ENCODE measurements around the gene KRT77. TPM values are rescaled to one million over a fixed set of nuclear protein-coding genes. Genes with fewer than 3 reads are reported as not detected.
"Not testable (repeated sequence)": the region's sequence is repeated elsewhere in the genome, so short reads cannot be mapped to it uniquely, and the experiment has no call there.

Gene KRT77
- total RNA-seq, 4 donors from 2014 or later, result not detected

DNA sequence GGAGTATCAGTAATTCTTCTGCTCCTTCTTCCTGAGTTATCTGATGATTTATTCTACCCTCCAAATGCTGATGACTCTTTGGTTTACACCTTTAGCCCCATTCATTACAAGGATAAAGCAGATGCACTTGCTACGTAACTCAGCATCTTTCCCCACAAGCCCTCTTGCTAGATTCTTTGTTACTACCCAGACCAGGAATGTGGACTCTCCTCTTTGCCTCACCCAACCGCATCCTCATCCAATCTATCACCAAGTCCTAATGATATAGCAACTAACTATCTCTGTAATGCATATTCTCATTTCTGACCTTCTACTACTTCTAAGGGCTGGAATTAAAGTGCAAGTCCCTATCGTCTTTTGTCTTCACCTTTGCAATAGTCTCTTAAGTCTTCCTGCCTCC lies 32.4 kb downstream of the KRT77 start:
- Histone ChIP-seq H3K27ac (no peak overlapping the region), H3K36me3 (no peaks in the 10 kb centered on the region), H3K27me3 (peaks cover 7% of the 10 kb centered on the region), H3K4me1 (no peaks in the 10 kb centered on the region), H3K9me3 (no peaks in the 10 kb centered on the region), H3K4me3 (no peak overlapping the region)
- DNase-seq, result no peak
- intact Hi-C loops (cut with DNase I; ENCODE audit: low total_unique reads), result no loop called here
- in situ Hi-C loops (cut with MboI; ENCODE audit: low pct_ligation_motif_present in 1 of 4, low pct_unique_long_range_greater_than_20kb in 1 of 4, low sequenced_read_pairs in 3 of 4), result no loop called here
- TF ChIP-seq, protein P1, sequence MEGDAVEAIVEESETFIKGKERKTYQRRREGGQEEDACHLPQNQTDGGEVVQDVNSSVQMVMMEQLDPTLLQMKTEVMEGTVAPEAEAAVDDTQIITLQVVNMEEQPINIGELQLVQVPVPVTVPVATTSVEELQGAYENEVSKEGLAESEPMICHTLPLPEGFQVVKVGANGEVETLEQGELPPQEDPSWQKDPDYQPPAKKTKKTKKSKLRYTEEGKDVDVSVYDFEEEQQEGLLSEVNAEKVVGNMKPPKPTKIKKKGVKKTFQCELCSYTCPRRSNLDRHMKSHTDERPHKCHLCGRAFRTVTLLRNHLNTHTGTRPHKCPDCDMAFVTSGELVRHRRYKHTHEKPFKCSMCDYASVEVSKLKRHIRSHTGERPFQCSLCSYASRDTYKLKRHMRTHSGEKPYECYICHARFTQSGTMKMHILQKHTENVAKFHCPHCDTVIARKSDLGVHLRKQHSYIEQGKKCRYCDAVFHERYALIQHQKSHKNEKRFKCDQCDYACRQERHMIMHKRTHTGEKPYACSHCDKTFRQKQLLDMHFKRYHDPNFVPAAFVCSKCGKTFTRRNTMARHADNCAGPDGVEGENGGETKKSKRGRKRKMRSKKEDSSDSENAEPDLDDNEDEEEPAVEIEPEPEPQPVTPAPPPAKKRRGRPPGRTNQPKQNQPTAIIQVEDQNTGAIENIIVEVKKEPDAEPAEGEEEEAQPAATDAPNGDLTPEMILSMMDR (IDR thresholded peaks at IDR 0.05), result no peak
- TF ChIP-seq POLR2AphosphoS5 (IDR thresholded peaks at IDR 0.05) (no peak), POLR2A (IDR thresholded peaks at IDR 0.05) (no peak), EP300 (IDR thresholded peaks at IDR 0.05; ENCODE audit: low read depth) (no peak)
- 92% methylated on average over 3 of the region's 3 CpGs for WGBS, 2 donors (ENCODE audit: low coverage in 1 of 2)

GRCh38 chr12:52670506-52670905 lies 32.8 kb downstream of the KRT77 start:
- in situ Hi-C loops (cut with MboI; ENCODE audit: low pct_ligation_motif_present in 1 of 4, low pct_unique_long_range_greater_than_20kb in 1 of 4, low sequenced_read_pairs in 3 of 4), result no loop called here
- intact Hi-C loops (cut with DNase I; ENCODE audit: low total_unique reads), result no loop called here
- peaks cover 9% of the 10 kb centered on the region for H3K27me3 ChIP-seq

DNA sequence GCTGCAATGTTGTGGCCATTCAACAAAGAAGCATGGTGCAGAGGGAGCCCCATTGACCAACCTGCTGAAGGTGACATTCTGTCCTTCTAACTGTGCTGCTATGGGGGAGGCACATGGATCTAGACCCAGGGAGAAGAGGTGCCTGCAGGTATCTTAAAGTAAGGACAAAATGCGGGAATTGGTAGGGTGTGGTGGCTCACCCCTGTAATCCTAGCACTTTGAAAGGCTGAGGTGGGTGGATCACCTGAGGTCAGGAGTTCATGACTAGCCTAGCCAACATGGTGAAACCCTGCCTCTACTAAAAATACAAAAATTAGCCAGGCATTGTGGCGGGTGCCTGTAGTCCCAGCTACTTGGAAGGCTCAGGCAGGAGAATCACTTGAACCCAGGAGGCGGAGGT lies 33.4 kb downstream of the KRT77 start:
- H3K4me3 ChIP-seq; intact Hi-C loops (cut with DNase I; ENCODE audit: low total_unique reads); DNase-seq; H3K9me3 ChIP-seq; in situ Hi-C loops (cut with MboI; ENCODE audit: low pct_ligation_motif_present in 1 of 4, low pct_unique_long_range_greater_than_20kb in 1 of 4, low sequenced_read_pairs in 3 of 4); H3K4me1 ChIP-seq; H3K27ac ChIP-seq; H3K36me3 ChIP-seq; H3K27me3 ChIP-seq: not testable (repeated sequence)
- 87% methylated on average over 3 of the region's 3 CpGs; no CpG with 5 or more reads in 1 of the 2 donors for WGBS, 2 donors (ENCODE audit: low coverage in 1 of 2)

More at GRCh38 chr12:52670506-52670905, 32.8 kb downstream of the KRT77 start:
- TF ChIP-seq POLR2A (IDR thresholded peaks at IDR 0.05) (no peak), EP300 (IDR thresholded peaks at IDR 0.05; ENCODE audit: low read depth) (no peak), POLR2AphosphoS5 (IDR thresholded peaks at IDR 0.05) (no peak)
- TF ChIP-seq, protein P1 (IDR thresholded peaks at IDR 0.05), result no peak
- no peak overlapping the region for H3K4me3 ChIP-seq
- DNase-seq, result no peak
- WGBS, 2 donors (ENCODE audit: low coverage in 1 of 2), result 77 to 84% methylated on average over 3 to 4 of the region's 4 CpGs
- no peaks in the 10 kb centered on the region for H3K4me1 ChIP-seq
- H3K36me3 ChIP-seq, result no peaks in the 10 kb centered on the region
- no peak overlapping the region for H3K27ac ChIP-seq
- H3K9me3 ChIP-seq, result no peaks in the 10 kb centered on the region

DNA sequence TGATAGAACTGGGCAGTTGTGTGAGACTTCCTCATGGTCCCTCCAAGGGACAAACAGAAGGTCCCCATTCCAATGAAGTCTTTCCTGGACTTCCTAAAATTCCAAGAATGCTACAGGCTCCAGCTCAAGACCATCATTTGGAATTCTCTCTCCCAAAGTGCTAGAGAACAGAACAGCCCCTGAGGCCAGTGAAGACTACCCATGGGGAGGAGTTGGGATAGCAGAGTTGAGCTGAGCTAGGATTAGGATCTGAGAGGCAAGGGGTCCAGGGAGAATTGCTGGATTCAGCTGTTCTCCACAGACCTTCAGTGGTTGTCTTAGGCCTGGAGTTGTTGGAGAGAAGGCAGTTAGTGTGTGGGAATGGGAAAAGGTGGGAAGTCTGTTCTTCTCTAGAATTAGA lies 33.9 kb downstream of the KRT77 start:
- TF ChIP-seq POLR2AphosphoS5 (IDR thresholded peaks at IDR 0.05) (no peak), POLR2A (IDR thresholded peaks at IDR 0.05) (no peak), EP300 (IDR thresholded peaks at IDR 0.05; ENCODE audit: low read depth) (no peak)
- TF ChIP-seq, protein P1 (IDR thresholded peaks at IDR 0.05), result no peak
- no peak overlapping the region for H3K4me3 ChIP-seq
- H3K27me3 ChIP-seq, result peaks cover 9% of the 10 kb centered on the region
- H3K4me1 ChIP-seq, result no peaks in the 10 kb centered on the region
- intact Hi-C loops (cut with DNase I; ENCODE audit: low total_unique reads), result no loop called here
- no peak for DNase-seq
- no peaks in the 10 kb centered on the region for H3K9me3 ChIP-seq
- in situ Hi-C loops (cut with MboI; ENCODE audit: low pct_ligation_motif_present in 1 of 4, low pct_unique_long_range_greater_than_20kb in 1 of 4, low sequenced_read_pairs in 3 of 4), result no loop called here
- no peak overlapping the region for H3K27ac ChIP-seq
- H3K36me3 ChIP-seq, result no peaks in the 10 kb centered on the region

DNA sequence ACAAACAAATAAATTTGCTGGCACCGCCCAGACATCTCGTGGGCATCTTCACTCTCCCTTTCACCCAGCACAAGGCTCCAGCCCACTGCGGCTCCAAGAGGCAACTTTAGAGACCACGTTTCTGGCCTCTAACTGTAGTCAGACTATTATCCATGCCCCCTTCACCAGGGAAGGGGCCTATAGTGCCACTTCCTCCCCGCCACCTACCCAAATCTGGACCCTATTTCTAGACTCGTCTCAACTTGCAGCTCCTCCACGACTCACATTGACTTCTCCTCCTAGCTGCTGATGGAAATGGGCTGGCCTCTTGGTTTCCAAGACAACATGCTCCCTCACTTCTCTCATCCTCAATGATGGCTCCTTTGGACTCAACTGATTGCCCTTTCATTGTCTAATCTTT lies 35.4 kb downstream of the KRT77 start:
- intact Hi-C loops (cut with DNase I; ENCODE audit: low total_unique reads), result no loop called here
- Histone ChIP-seq H3K9me3 (no peaks in the 10 kb centered on the region), H3K36me3 (no peaks in the 10 kb centered on the region), H3K27ac (no peak overlapping the region), H3K27me3 (peaks cover 9% of the 10 kb centered on the region), H3K4me1 (no peaks in the 10 kb centered on the region), H3K4me3 (no peak overlapping the region)
- in situ Hi-C loops (cut with MboI; ENCODE audit: low pct_ligation_motif_present in 1 of 4, low pct_unique_long_range_greater_than_20kb in 1 of 4, low sequenced_read_pairs in 3 of 4), result no loop called here
- TF ChIP-seq, protein P1 (IDR thresholded peaks at IDR 0.05), result no peak
- TF ChIP-seq POLR2A (IDR thresholded peaks at IDR 0.05) (no peak), POLR2AphosphoS5 (IDR thresholded peaks at IDR 0.05) (no peak), EP300 (IDR thresholded peaks at IDR 0.05; ENCODE audit: low read depth) (no peak)
- 72 to 77% methylated on average over 6 to 7 of the region's 7 CpGs for WGBS, 2 donors (ENCODE audit: low coverage in 1 of 2)
- DNase-seq, result no peak

All from transverse colon (tissue), 4 donors.